ENCODE results near the gene CEP162.

CEP162 gene

GRCh38 chr6:84077645-84078044, 149.8 kb downstream of the CEP162 start:
- TF ChIP-seq PATZ1 (CRISPR knock-in tag; IDR thresholded peaks at IDR 0.05; ENCODE audit: borderline replicate concordance) (no peak), ZNF8 (CRISPR knock-in tag; IDR thresholded peaks at IDR 0.05) (no peak), TOX (CRISPR knock-in tag; IDR thresholded peaks at IDR 0.05; ENCODE audit: borderline replicate concordance) (no peak), GLIS3 (CRISPR knock-in tag; IDR thresholded peaks at IDR 0.05) (no peak), BACH2 (CRISPR knock-in tag; IDR thresholded peaks at IDR 0.05; ENCODE audit: borderline replicate concordance) (no peak), PPARA (CRISPR knock-in tag; IDR thresholded peaks at IDR 0.05; ENCODE audit: borderline replicate concordance) (no peak), ZFP3 (CRISPR knock-in tag; IDR thresholded peaks at IDR 0.05) (no peak), ARNTL (CRISPR knock-in tag; IDR thresholded peaks at IDR 0.05; ENCODE audit: borderline replicate concordance, low read depth) (no peak), CREB5 (CRISPR knock-in tag; IDR thresholded peaks at IDR 0.05; ENCODE audit: low read depth) (no peak), ZFP30 (CRISPR knock-in tag; IDR thresholded peaks at IDR 0.05) (no peak), ZNF70 (CRISPR knock-in tag; IDR thresholded peaks at IDR 0.05) (no peak), TSHZ2 (CRISPR knock-in tag; IDR thresholded peaks at IDR 0.05) (no peak), ZNF565 (CRISPR knock-in tag; conservative IDR thresholded peaks at IDR 0.05; ENCODE audit: low read depth) (no peak), CSRNP3 (CRISPR knock-in tag; IDR thresholded peaks at IDR 0.05) (no peak)

GRCh38 chr6:84074988-84075781, 152.3 kb downstream of the CEP162 start:
- TF ChIP-seq ZNF70 (CRISPR knock-in tag; IDR thresholded peaks at IDR 0.05): no peak
- no peak for TF ChIP-seq ISL1 (CRISPR knock-in tag; IDR thresholded peaks at IDR 0.05)
- no peak for TF ChIP-seq RARB (CRISPR knock-in tag; IDR thresholded peaks at IDR 0.05)
- TF ChIP-seq ZFP30 (CRISPR knock-in tag; IDR thresholded peaks at IDR 0.05): no peak
- ATAC-seq: no peak

More at GRCh38 chr6:84077645-84078044, 149.8 kb downstream of the CEP162 start:
- no peak for ATAC-seq

Data from SK-N-SH treated with all-trans-retinoic acid at 6 μM for 48 hours (cell line).